HTERT RPE-1 (cell line): Measurements from ENCODE around the gene COL23A1.

Experiments
- in situ Hi-C: fragments of 300-500 bp; cut with MboI; formaldehyde crosslinking; loops from 4 replicates; pipeline ENCODE4 v1.14.3; 2020; ENCODE audit warnings: low sequenced_read_pairs

The COL23A1 gene

GRCh38 chr5:178426326-178427130 is 163.7 kb downstream of the COL23A1 start:
- in situ Hi-C loops: no loop called here

- in situ Hi-C loops: no loop called here
Observed at GRCh38 chr5:178425621-178426068, 164.5 kb downstream of the COL23A1 start.

- in situ Hi-C loops: no loop called here
Observed at GRCh38 chr5:178424810-178425177, 165.4 kb downstream of the COL23A1 start.

GRCh38 chr5:178423901-178424809 is 166.0 kb downstream of the COL23A1 start:
- in situ Hi-C loops: no loop called here

GRCh38 chr5:178423431-178423830 is 166.8 kb downstream of the COL23A1 start:
- in situ Hi-C loops: no loop called here

- in situ Hi-C loops: no loop called here
Observed at GRCh38 chr5:178422400-178422775, 167.8 kb downstream of the COL23A1 start.

- in situ Hi-C loops: no loop called here
Observed at GRCh38 chr5:178421699-178422399, 168.3 kb downstream of the COL23A1 start.

- in situ Hi-C loops: no loop called here
Observed at GRCh38 chr5:178421128-178421527, 169.1 kb downstream of the COL23A1 start.

- in situ Hi-C loops: no loop called here
Observed at GRCh38 chr5:178420354-178420781, 169.8 kb downstream of the COL23A1 start.

GRCh38 chr5:178419651-178420050 is 170.5 kb downstream of the COL23A1 start:
- in situ Hi-C loops: no loop called here

- in situ Hi-C loops: no loop called here
Observed at GRCh38 chr5:178419196-178419595, 171.0 kb downstream of the COL23A1 start.

- in situ Hi-C loops: no loop called here
Observed at GRCh38 chr5:178418471-178419010, 171.7 kb downstream of the COL23A1 start.

- in situ Hi-C loops: no loop called here
Observed at GRCh38 chr5:178418031-178418430, 172.2 kb downstream of the COL23A1 start.

- in situ Hi-C loops: no loop called here
Observed at GRCh38 chr5:178417391-178417811, 172.8 kb downstream of the COL23A1 start.

GRCh38 chr5:178416919-178417318 is 173.3 kb downstream of the COL23A1 start:
- in situ Hi-C loops: no loop called here

- in situ Hi-C loops: no loop called here
Observed at GRCh38 chr5:178416206-178416882, 173.8 kb downstream of the COL23A1 start.

GRCh38 chr5:178415353-178415752 is 174.8 kb downstream of the COL23A1 start:
- in situ Hi-C loops: no loop called here

GRCh38 chr5:178413988-178414387 is 176.2 kb downstream of the COL23A1 start:
- in situ Hi-C loops: no loop called here

GRCh38 chr5:178411083-178411482 is 179.1 kb downstream of the COL23A1 start:
- in situ Hi-C loops: no loop called here

GRCh38 chr5:178407646-178408045 is 182.5 kb downstream of the COL23A1 start:
- in situ Hi-C loops: no loop called here
